K562 treated with DMSO at 1 percent for 48 hours (cell line): ENCODE data around the gene CCL20. TPM values are rescaled to one million over a fixed set of nuclear protein-coding genes. Genes with fewer than 3 reads are reported as not detected.

Source experiments
- total RNA-seq: library from RNA; unstranded; fragments of 300-600 nt; gene quantifications from 2 replicates; pipeline ENCODE4 v1.2.3, GENCODE V29; 2022; ENCODE audit warnings: low replicate concordance; ENCODE audit errors: extremely low read depth

CCL20 gene
- not detected in 2 replicates for total RNA-seq

GRCh38 chr2:227813562-227814353 lies at the start of gene CCL20:
CCL20 (plus strand) TSS chr2:227813842; CDS start chr2:227813912, 70 bp downstream.

Other genes starting within 250 kb of the CCL20 start
- gene SCYGR2, start 214.9 kb upstream of the CCL20 start, total RNA-seq = not detected in 2 replicates
- not detected in 2 replicates for gene SCYGR3, start 199.0 kb upstream of the CCL20 start, total RNA-seq
- not detected in 2 replicates for gene SCYGR4, start 196.3 kb upstream of the CCL20 start, total RNA-seq
- gene SCYGR5, start 147.0 kb upstream of the CCL20 start, total RNA-seq = not detected in 2 replicates
- not detected in 2 replicates for gene SLC19A3, start 95.8 kb upstream of the CCL20 start, total RNA-seq
- not detected in 2 replicates for gene SCYGR6, start 89.1 kb upstream of the CCL20 start, total RNA-seq
- gene SCYGR7, start 85.5 kb upstream of the CCL20 start, total RNA-seq = not detected in 2 replicates
- gene SCYGR8, start 67.9 kb upstream of the CCL20 start, total RNA-seq = not detected in 2 replicates
- gene DAW1, start 57.8 kb downstream of the CCL20 start, total RNA-seq = not detected in 2 replicates